HPDE6-E6E7 (cell line): ENCODE results near the gene DNAJC24.
A peak's percentile ranks its signal among the peaks of the same experiment; 100 is the strongest.
"Not testable (repeated sequence)": the region's sequence is repeated elsewhere in the genome, so short reads cannot be mapped to it uniquely, and the experiment has no call there.

Source experiments
- DNase-seq: peaks from one replicate; pipeline ENCODE4 v3.0.0; 2011; ENCODE audit warnings: missing footprints; ENCODE audit errors: extremely low spot score

Gene DNAJC24, protein sequence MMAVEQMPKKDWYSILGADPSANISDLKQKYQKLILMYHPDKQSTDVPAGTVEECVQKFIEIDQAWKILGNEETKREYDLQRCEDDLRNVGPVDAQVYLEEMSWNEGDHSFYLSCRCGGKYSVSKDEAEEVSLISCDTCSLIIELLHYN

GRCh38 chr11:31369348-31370329, at the start of gene DNAJC24, which contains the start of gene DCDC1:
TSS of gene DNAJC24 (plus strand) at chr11:31369860. CDS start at chr11:31370749, 889 bp downstream.
TSS of gene DCDC1 (minus strand) at chr11:31369739. CDS start at chr11:31328280, 41,459 bp downstream.
- DNase-seq: peak; percentile 64

DNA sequence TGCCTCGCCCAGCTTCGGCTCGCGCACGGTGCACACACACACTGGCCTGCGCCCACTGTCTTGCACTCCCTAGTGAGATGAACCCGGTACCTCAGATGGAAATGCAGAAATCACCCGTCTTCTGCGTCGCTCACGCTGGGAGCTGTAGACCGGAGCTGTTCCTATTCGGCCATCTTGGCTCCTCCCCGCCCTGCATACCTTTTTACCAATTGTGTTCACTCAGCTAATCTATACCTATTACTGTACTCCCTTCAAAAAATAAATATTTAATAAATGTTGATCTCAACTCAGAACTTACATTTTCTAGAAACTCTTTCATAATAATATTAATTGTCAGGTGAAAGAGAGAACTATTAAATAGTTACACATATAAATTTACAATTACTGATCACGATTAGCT, 48.2 kb upstream of the DNAJC24 start:
- DNase-seq: not testable (repeated sequence)

GRCh38 chr11:31323145-31323544, 46.5 kb upstream of the DNAJC24 start:
- DNase-seq: no peak

- DNase-seq: no peak
These were observed 44.5 kb upstream of the DNAJC24 start for GRCh38 chr11:31325160-31325559.

DNA sequence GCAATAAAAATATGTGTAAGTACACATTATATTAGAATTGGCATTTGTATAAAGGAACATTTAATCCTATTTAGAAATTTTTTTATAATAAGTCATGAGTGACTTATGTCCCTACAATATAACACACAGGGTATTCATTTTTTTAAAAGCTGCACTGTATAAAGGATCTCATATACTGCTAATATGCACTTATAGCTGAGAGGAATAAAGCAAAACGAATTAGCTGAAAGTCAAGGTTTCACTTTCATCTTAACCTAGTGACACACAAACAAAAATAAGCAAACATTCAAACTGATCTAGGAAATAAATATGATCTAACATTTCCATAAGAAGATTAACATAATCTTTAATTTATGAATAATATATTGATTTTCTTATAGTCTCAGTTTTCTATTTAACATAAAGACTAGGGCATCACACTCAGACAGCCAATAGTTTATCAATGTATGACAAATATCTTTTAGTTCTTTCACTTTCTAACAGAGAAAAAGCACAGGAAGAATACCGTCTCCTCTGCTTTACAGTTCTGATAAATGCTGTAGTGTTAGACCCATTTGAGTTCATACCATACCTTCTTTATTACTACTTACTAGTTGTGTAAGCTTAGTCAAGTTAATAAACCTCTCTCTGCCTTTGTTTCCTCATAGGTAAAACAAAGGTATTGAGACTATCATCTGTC, 43.1 kb upstream of the DNAJC24 start:
- no peak for DNase-seq

GRCh38 chr11:31327417-31327816, 42.2 kb upstream of the DNAJC24 start:
- DNase-seq: no peak

GRCh38 chr11:31328697-31329096, 41.0 kb upstream of the DNAJC24 start:
- no peak for DNase-seq

DNA sequence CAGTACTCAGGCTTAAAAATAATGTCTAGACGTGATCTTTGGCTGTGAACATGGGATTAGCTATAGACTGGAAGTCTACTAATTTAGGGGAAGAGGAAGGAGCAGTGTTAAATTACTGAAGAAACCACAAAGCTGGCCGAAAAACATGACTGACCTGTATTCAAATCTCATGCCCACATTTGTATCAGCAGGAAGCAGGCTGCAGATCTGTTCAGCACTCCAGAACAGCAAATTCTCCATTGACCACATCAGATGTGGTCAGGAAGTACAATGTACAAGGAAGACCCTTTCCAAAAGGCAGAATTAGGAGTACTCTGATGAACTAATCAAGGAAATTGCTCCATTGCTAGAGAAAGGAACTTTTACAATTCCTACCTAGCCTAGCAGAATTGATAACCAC, 31.9 kb upstream of the DNAJC24 start:
- DNase-seq: no peak

GRCh38 chr11:31340903-31341572, 28.6 kb upstream of the DNAJC24 start:
- DNase-seq: no peak

DNA sequence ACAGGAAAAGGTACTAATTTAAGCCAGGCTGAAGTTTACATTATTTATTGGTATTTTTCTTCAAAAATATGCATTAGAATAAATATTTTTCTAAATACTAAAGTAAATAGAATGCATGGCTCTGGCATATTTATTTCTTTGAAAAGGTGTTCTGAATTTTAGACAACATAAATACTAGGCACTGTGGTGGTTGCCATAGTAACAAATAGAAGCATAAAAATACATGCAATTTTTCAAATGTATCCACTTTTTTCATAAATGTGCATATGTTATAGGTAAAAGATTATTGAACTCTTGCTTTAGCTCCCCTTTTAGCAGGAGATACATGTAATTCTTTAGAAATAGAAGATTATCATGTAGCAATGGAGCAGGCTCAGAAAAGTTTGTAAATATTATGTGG, 18.5 kb upstream of the DNAJC24 start:
- DNase-seq: no peak

DNA sequence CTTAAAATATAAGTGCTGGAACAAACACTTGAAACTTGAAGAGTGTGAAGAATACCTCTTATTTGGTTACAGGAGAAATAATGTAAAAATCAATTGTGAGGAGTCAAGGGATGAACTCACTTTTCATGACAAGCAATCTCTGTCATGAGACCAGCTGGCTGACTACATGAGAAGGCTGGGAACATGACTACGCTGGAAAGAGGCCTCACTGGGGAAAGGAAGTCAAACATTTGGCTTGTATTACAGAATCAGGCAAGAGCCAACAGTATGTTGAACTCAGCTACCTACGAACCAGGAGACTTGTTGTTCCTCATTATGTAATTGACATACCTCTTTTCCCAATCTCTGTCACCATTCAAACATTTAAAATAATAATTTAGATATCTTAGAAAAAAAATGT, 14.5 kb upstream of the DNAJC24 start:
- DNase-seq: no peak

DNA sequence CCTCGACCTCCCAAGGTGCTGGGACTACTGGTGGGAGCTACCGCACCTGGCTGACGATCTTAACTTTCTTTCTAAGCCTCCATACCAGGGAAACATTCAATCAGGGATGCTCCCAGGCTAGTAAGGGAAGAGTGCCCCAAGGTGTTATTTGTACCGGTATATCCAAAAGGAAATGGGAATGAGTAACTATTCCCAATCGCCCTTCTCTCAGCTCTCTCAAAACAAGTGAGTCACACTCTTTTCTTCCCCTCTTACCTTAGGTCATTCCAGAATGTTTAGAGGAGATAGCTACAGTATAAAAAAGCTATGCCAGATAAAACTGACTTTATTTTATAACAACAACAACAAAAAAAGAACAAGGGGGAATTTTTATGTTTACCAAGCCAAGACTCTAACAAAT, 13.8 kb upstream of the DNAJC24 start:
- DNase-seq: no peak

DNA sequence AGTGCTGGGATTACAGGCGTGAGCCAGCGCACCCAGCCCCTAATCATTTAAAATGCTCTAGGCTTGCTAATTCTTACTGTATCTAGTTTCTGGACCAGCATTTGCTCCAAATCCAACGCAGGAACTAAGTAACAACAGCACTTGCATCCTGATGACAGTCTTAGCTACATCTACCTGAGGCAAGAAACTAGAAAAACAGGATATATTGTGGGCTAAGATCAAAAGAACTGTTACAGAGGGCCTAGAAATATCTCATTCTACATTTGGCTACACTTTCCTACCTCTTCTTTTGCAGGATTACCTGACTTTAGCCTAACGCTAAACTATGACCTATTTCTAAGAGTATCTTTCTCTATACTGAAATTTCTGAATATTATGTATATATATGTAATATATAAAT, 7.9 kb upstream of the DNAJC24 start:
- DNase-seq: no peak

- no peak for DNase-seq
These were observed 2.9 kb upstream of the DNAJC24 start for GRCh38 chr11:31366795-31367194.

GRCh38 chr11:31375879-31376278, 6.2 kb downstream of the DNAJC24 start:
- DNase-seq: no peak

- DNase-seq: no peak
These were observed 13.5 kb downstream of the DNAJC24 start for GRCh38 chr11:31383116-31383515.

- DNase-seq: no peak
These were observed 17.7 kb downstream of the DNAJC24 start for GRCh38 chr11:31387379-31387778.

DNA sequence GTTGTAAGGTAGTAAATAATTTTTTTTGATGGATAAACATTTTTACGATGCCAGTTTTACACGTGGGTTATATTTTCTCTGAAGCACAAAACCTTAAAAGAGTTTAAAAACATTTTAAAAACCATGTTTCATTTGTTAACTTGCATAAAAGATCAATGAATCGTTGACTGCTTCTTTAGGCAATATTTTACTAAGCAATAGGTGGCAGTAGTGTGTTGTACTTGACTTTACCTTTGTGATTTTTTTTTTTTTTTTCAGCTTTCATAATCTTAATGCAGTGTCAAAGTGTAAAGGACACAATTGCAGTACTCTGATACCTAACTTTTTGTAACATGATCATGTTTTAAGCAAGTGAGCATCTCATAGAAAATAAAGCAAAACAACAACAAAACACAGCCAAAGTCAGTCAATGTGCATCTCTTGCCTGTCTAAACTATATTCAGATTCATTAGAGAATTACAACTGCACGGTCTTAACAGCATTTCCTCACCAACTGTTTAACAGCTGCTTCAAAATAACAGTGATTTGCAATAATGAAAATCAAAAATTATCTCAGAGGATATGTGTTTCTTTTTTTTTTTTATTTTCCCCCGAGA, 27.7 kb downstream of the DNAJC24 start:
- DNase-seq: peak; percentile 2

GRCh38 chr11:31404614-31405013, 35.0 kb downstream of the DNAJC24 start:
- no peak for DNase-seq

DNA sequence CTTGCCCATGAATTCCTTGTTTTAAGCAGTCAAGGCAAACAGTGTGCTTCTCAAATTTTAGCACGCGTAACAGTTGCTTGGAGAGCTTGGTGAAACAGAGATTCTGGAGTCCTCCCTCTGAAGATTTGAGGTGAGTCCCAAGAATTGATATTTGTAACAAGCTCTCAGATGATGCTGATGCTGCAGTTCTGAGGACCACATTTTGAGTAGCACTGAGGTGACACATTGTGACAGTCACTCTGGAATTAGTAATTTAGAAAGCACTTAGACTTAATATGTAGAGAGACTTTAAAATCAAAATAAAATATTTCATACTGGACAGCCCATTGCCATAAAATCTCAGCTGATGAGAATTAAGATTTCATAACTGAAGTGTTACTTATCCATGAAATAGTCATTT, 38.5 kb downstream of the DNAJC24 start:
- no peak for DNase-seq

GRCh38 chr11:31412946-31413345, 43.3 kb downstream of the DNAJC24 start:
- no peak for DNase-seq
